GM10847 (cell line): ENCODE data around the gene COL5A2.

Experiments used
- POLR2A ChIP-seq: IDR thresholded peaks from 2 replicates; pipeline ENCODE4 v1.6.1; 2011; ENCODE audit not compliant: insufficient read length; ENCODE audit errors: extremely low read depth

Gene COL5A2

GRCh38 chr2:189142893-189143759, 36.4 kb downstream of the COL5A2 start:
- no peak for TF ChIP-seq POLR2A

GRCh38 chr2:189138800-189139199, 40.8 kb downstream of the COL5A2 start:
- TF ChIP-seq POLR2A, result no peak

- no peak for TF ChIP-seq POLR2A
Measured at GRCh38 chr2:189137519-189137918, 42.0 kb downstream of the COL5A2 start.

GRCh38 chr2:189134485-189134884, 45.1 kb downstream of the COL5A2 start:
- no peak for TF ChIP-seq POLR2A

- no peak for TF ChIP-seq POLR2A
Measured at GRCh38 chr2:189131991-189132390, 47.6 kb downstream of the COL5A2 start.

GRCh38 chr2:189129971-189130370, 49.6 kb downstream of the COL5A2 start:
- TF ChIP-seq POLR2A, result no peak

GRCh38 chr2:189128970-189129369, 50.6 kb downstream of the COL5A2 start:
- no peak for TF ChIP-seq POLR2A

GRCh38 chr2:189127756-189128155, 51.8 kb downstream of the COL5A2 start:
- no peak for TF ChIP-seq POLR2A

GRCh38 chr2:189125195-189125594, 54.4 kb downstream of the COL5A2 start:
- TF ChIP-seq POLR2A, result no peak

- no peak for TF ChIP-seq POLR2A
Measured at GRCh38 chr2:189124175-189124574, 55.4 kb downstream of the COL5A2 start.

GRCh38 chr2:189118386-189118785, 61.2 kb downstream of the COL5A2 start:
- no peak for TF ChIP-seq POLR2A

GRCh38 chr2:189116979-189117378, 62.6 kb downstream of the COL5A2 start:
- TF ChIP-seq POLR2A, result no peak

GRCh38 chr2:189116087-189116486, 63.5 kb downstream of the COL5A2 start:
- TF ChIP-seq POLR2A, result no peak

- TF ChIP-seq POLR2A, result no peak
Measured at GRCh38 chr2:189115126-189115525, 64.4 kb downstream of the COL5A2 start.

GRCh38 chr2:189113963-189114362, 65.6 kb downstream of the COL5A2 start:
- TF ChIP-seq POLR2A, result no peak

GRCh38 chr2:189111063-189111715, 68.4 kb downstream of the COL5A2 start:
- TF ChIP-seq POLR2A, result no peak
